Measurements from ENCODE around the gene KTN1.

GRCh38 chr14:55661029-55661428 is 81.0 kb downstream of the KTN1 start:
- TF ChIP-seq CTCF (IDR thresholded peaks at IDR 0.05; ENCODE audit: poor library complexity): no peak
- TF ChIP-seq EZH2phosphoT487 (IDR thresholded peaks at IDR 0.05; ENCODE audit: low read depth, severe bottlenecking, unreplicated experiment): no peak

Measured in hepatocyte (in vitro differentiated cells).